Cardiac muscle cell (in vitro differentiated cells and primary cell): Measurements from ENCODE around the gene STX18. TPM values are rescaled to one million over a fixed set of nuclear protein-coding genes. Genes with fewer than 3 reads are reported as not detected.

Experiments used
- DNase-seq, 2 donors: peaks; one replicate each; pipeline versions ENCODE4 v3.0.0 to v3.0.0-alpha.2; 2010 to 2017; ENCODE audit warnings: low read depth in 1 of 2, low spot score in 1 of 2
- H3K27ac ChIP-seq: fragments of 200-600 bp; sonication (generic); 2 replicates; pipeline ENCODE4 v1.5.1; 2016
- H3K27me3 ChIP-seq: fragments of 200-600 bp; sonication (generic); 2 replicates; pipeline ENCODE4 v1.6.0; 2016; ENCODE audit warnings: control low read depth
- H3K36me3 ChIP-seq: fragments of 200-600 bp; sonication (generic); 2 replicates; pipeline ENCODE4 v1.5.1; 2016; ENCODE audit warnings: control low read depth
- H3K4me1 ChIP-seq: fragments of 200-600 bp; sonication (generic); 2 replicates; pipeline ENCODE4 v1.8.1; 2017; ENCODE audit warnings: low read depth, mild to moderate bottlenecking, mixed run types
- H3K4me3 ChIP-seq: fragments of 200-600 bp; sonication (generic); 2 replicates; pipeline ENCODE4 v1.5.1; 2016; ENCODE audit warnings: mild to moderate bottlenecking
- H3K9me3 ChIP-seq: fragments of 200-600 bp; sonication (generic); 2 replicates; pipeline ENCODE4 v1.5.1; 2017; ENCODE audit warnings: low read depth, mild to moderate bottlenecking, control low read depth
- CTCF ChIP-seq: IDR thresholded peaks from 2 replicates; pipeline ENCODE4 v1.5.1; 2012; ENCODE audit warnings: low read depth, mild to moderate bottlenecking, low read length
- polyA plus RNA-seq: library from polyadenylated mRNA; unstranded; fragments of >200 nt; fragmentation: Nextera tagmentation; extraction: Ambion mirVana; gene quantifications from 2 replicates; pipeline ENCODE4 v1.2.1, GENCODE V29; 2016
- total RNA-seq: library from RNA; depleted of rRNA; stranded (reverse); fragments of >200 nt; gene quantifications from 2 replicates; pipeline ENCODE4 v1.2.3, GENCODE V29; 2016

The STX18 gene
- total and polyA plus RNA-seq, 2 experiments from 2014 or later, result 29.8 to 63.3 TPM

- H3K27ac ChIP-seq, result no peak overlapping the region
- no peaks in the 10 kb centered on the region for H3K36me3 ChIP-seq
- no peak overlapping the region for H3K4me3 ChIP-seq
- H3K4me1 ChIP-seq, result peaks cover 3% of the 10 kb centered on the region
- DNase-seq, result no peak
- H3K27me3 ChIP-seq, result no peaks in the 10 kb centered on the region
- no peak for TF ChIP-seq CTCF
- H3K9me3 ChIP-seq, result no peaks in the 10 kb centered on the region
Observed at GRCh38 chr4:4534515-4535145, 7.2 kb downstream of the STX18 start.

GRCh38 chr4:4533461-4534169, 8.2 kb downstream of the STX18 start:
- Histone ChIP-seq H3K4me3 (no peak overlapping the region), H3K9me3 (no peaks in the 10 kb centered on the region), H3K27me3 (no peaks in the 10 kb centered on the region), H3K36me3 (no peaks in the 10 kb centered on the region), H3K4me1 (peaks cover 3% of the 10 kb centered on the region), H3K27ac (no peak overlapping the region)
- DNase-seq, result no peak
- no peak for TF ChIP-seq CTCF

DNA sequence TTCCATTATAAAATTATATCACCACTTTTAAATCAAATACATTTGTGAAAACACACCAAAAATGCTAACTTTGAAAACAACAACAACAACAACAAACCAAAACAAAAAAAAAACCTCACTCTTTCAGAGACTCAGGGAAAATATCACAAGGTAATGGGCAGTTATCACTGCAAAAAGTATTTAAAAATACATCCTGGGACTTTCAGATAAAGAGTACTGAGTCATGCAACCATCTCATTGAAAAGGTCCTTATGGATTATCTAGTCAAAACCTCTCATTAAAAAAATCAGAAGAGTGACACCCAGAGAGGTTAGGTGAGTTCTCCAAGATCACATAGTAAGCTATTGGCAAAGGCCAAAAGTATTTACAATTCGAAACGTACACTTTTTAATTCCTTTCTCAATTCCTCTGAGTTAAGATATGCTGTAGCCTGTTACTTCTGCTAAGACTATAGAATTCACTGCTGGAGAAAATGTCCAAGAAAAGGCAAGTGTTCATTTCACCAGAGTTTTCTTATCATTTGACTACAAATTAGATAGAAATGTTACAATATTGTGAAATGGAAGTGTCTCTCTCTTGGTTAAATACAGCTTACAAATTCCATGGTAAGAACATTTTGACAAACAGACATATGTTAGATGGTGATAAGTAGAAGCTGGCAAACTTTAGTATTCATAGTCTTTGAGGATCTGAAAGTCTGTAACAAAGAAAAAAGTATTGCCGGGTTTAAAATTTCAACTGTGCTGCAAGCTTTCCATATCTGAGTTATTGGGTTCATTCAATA, 9.3 kb downstream of the STX18 start:
- no peak for TF ChIP-seq CTCF
- H3K27me3 ChIP-seq, result no peaks in the 10 kb centered on the region
- H3K4me1 ChIP-seq, result peaks cover 3% of the 10 kb centered on the region
- no peak overlapping the region for H3K4me3 ChIP-seq
- DNase-seq, result no peak
- no peak overlapping the region for H3K27ac ChIP-seq
- no peaks in the 10 kb centered on the region for H3K9me3 ChIP-seq
- H3K36me3 ChIP-seq, result no peaks in the 10 kb centered on the region

DNA sequence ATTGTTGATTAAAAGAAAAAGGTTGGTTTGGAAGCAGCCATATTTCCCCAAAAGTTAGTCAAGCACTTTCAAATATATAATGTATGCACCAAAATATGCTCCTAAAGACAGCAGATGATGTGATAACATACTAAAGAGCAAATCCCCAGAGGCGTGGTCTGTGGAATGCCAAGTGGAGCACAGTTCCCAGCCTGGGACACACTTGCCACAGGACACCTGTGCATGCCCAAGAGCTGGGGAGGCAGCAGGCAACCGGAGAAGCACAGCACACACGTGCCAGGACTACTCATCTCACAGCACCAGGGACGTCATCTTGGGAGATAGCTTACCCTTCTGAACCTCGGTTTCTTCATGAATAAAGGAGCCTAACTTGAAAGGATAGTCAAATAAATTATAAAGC, 12.5 kb downstream of the STX18 start:
- no peaks in the 10 kb centered on the region for H3K36me3 ChIP-seq
- no peak for DNase-seq
- H3K4me1 ChIP-seq, result peaks cover 3% of the 10 kb centered on the region
- no peaks in the 10 kb centered on the region for H3K9me3 ChIP-seq
- no peak overlapping the region for H3K4me3 ChIP-seq
- no peaks in the 10 kb centered on the region for H3K27me3 ChIP-seq
- TF ChIP-seq CTCF, result no peak
- no peak overlapping the region for H3K27ac ChIP-seq

- no peaks in the 10 kb centered on the region for H3K4me1 ChIP-seq
- H3K36me3 ChIP-seq, result no peaks in the 10 kb centered on the region
- H3K27ac ChIP-seq, result no peak overlapping the region
- no peak overlapping the region for H3K4me3 ChIP-seq
- H3K9me3 ChIP-seq, result no peaks in the 10 kb centered on the region
- DNase-seq, result no peak
- H3K27me3 ChIP-seq, result no peaks in the 10 kb centered on the region
- no peak for TF ChIP-seq CTCF
Observed at GRCh38 chr4:4526401-4526800, 15.4 kb downstream of the STX18 start.
